ENCODE data around the gene STPG1.

STPG1 gene

DNA sequence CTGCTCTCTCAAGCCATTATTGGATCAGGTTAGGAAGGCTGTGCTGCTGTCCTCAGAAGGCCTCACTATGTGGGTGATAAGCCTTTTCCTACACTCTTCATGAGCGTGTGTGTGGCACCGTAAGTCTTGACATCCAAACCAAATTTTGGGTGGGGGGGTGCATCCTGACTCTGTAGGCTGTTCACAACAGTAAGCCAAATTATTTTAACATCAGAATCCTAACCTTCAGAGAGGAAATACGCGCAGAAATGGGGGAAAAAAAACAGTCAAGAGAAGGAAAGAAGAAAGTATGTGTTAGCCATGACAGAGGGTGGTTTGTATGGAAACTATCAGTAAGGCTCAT is 21.0 kb downstream of the STPG1 start:
- no peak overlapping the region for H3K18ac ChIP-seq (ENCODE audit: low read depth in 1 of 2, low read length in 2 of 2)
- 83% methylated on average over 2 of the region's 4 CpGs for WGBS
- peak overlapping the region; percentile 15 for H2BK120ac ChIP-seq (ENCODE audit: low read depth, low read length)
- no peak overlapping the region for H3K27ac ChIP-seq (ENCODE audit: low read length, poor library complexity, severe bottlenecking)
- peak overlapping the region; percentile 54 for H4K91ac ChIP-seq (ENCODE audit: low read length)
- H3K4ac ChIP-seq (ENCODE audit: low read depth in 1 of 2, low read length in 2 of 2): peak overlapping the region in 1 of 2 experiments; percentile 83
- no peaks in the 10 kb centered on the region for H3K36me3 ChIP-seq (ENCODE audit: control insufficient read depth in 1 of 2, insufficient read depth in 2 of 2, low read depth in 1 of 2, low read length in 2 of 2)
- peak overlapping the region; percentile 38 to 85 for H2BK12ac ChIP-seq (ENCODE audit: low read length in 2 of 2)
- H3K4me2 ChIP-seq (ENCODE audit: low read length, poor library complexity, severe bottlenecking): no peak overlapping the region
- no peak overlapping the region for H2AK5ac ChIP-seq (ENCODE audit: low read length, severe bottlenecking)
- no peak overlapping the region for H3K23ac ChIP-seq (ENCODE audit: low read length in 2 of 2)
- H3K14ac ChIP-seq (ENCODE audit: low read length in 2 of 2): no peak overlapping the region
- H3K79me1 ChIP-seq (replicated peaks; ENCODE audit: low read length, poor library complexity, severe bottlenecking): peaks cover 3% of the 10 kb centered on the region
- no peak overlapping the region for H3K4me3 ChIP-seq (ENCODE audit: insufficient read depth in 1 of 2, low read depth in 1 of 2, low read length in 2 of 2)
- H2BK5ac ChIP-seq (ENCODE audit: low read depth, low read length, poor library complexity, severe bottlenecking): no peak overlapping the region
- no peak overlapping the region for H2AFZ ChIP-seq (ENCODE audit: low read depth, low read length)
- no peak overlapping the region for H2BK15ac ChIP-seq (ENCODE audit: low read depth, poor library complexity, severe bottlenecking)
- H3K27me3 ChIP-seq (ENCODE audit: control insufficient read depth in 1 of 2, insufficient read depth in 1 of 2, low read length in 2 of 2): no peaks in the 10 kb centered on the region
- H3K9me3 ChIP-seq (ENCODE audit: control insufficient read depth, low read length): no peaks in the 10 kb centered on the region
- peak; percentile 36 for DNase-seq
- H3K9ac ChIP-seq (ENCODE audit: low read length): peak overlapping the region; percentile 54
- peak overlapping the region; percentile 81 for H4K8ac ChIP-seq (ENCODE audit: low read length)
- peaks cover 7% of the 10 kb centered on the region for H3K4me1 ChIP-seq (ENCODE audit: control insufficient read depth, insufficient read depth, low read depth, low read length)

- peak; percentile 78 for DNase-seq
- H2BK5ac ChIP-seq (ENCODE audit: low read depth, low read length, poor library complexity, severe bottlenecking): no peak overlapping the region
- WGBS: 38% methylated on average over 9 of the region's 11 CpGs
Observed at GRCh38 chr1:24391882-24392603, 21.5 kb downstream of the STPG1 start.

GRCh38 chr1:24390924-24391782 is 22.4 kb downstream of the STPG1 start:
- H3K14ac ChIP-seq (ENCODE audit: low read length in 2 of 2): no peak overlapping the region
- H4K8ac ChIP-seq (ENCODE audit: low read length): no peak overlapping the region
- H3K4me2 ChIP-seq (ENCODE audit: low read length, poor library complexity, severe bottlenecking): no peak overlapping the region
- no peak overlapping the region for H2BK5ac ChIP-seq (ENCODE audit: low read depth, low read length, poor library complexity, severe bottlenecking)
- no peak overlapping the region for H3K27ac ChIP-seq (ENCODE audit: low read length, poor library complexity, severe bottlenecking)
- peak; percentile 94 for DNase-seq
- no peak overlapping the region for H4K91ac ChIP-seq (ENCODE audit: low read length)
- no peak overlapping the region for H3K4ac ChIP-seq (ENCODE audit: low read depth in 1 of 2, low read length in 2 of 2)
- peak overlapping the region; percentile 83 for H3K9ac ChIP-seq (ENCODE audit: low read length)
- H2AFZ ChIP-seq (ENCODE audit: low read depth, low read length): no peak overlapping the region
- H3K18ac ChIP-seq (ENCODE audit: low read depth in 1 of 2, low read length in 2 of 2): no peak overlapping the region
- H3K4me3 ChIP-seq (ENCODE audit: insufficient read depth in 1 of 2, low read depth in 1 of 2, low read length in 2 of 2): no peak overlapping the region
- no peak overlapping the region for H2AK5ac ChIP-seq (ENCODE audit: low read length, severe bottlenecking)
- no peak overlapping the region for H3K23ac ChIP-seq (ENCODE audit: low read length in 2 of 2)
- H3K27me3 ChIP-seq (ENCODE audit: control insufficient read depth in 1 of 2, insufficient read depth in 1 of 2, low read length in 2 of 2): no peaks in the 10 kb centered on the region
- no peak overlapping the region for H2BK15ac ChIP-seq (ENCODE audit: low read depth, poor library complexity, severe bottlenecking)
- peaks cover 10% of the 10 kb centered on the region for H3K4me1 ChIP-seq (ENCODE audit: control insufficient read depth, insufficient read depth, low read depth, low read length)
- H2BK12ac ChIP-seq (ENCODE audit: low read length in 2 of 2): peak overlapping the region in 1 of 2 experiments; percentile 71
- WGBS: 19% methylated on average over 6 of the region's 12 CpGs
- no peak overlapping the region for H2BK120ac ChIP-seq (ENCODE audit: low read depth, low read length)
- H3K79me1 ChIP-seq (replicated peaks; ENCODE audit: low read length, poor library complexity, severe bottlenecking): peaks cover 3% of the 10 kb centered on the region
- peaks cover 0 to 3% of the 10 kb centered on the region in 2 experiments for H3K36me3 ChIP-seq (ENCODE audit: control insufficient read depth in 1 of 2, insufficient read depth in 2 of 2, low read depth in 1 of 2, low read length in 2 of 2)
- no peaks in the 10 kb centered on the region for H3K9me3 ChIP-seq (ENCODE audit: control insufficient read depth, low read length)

More at GRCh38 chr1:24391882-24392603, 21.5 kb downstream of the STPG1 start:
- Histone ChIP-seq H4K8ac (ENCODE audit: low read length) (peak overlapping the region; percentile 81), H3K36me3 (ENCODE audit: control insufficient read depth in 1 of 2, insufficient read depth in 2 of 2, low read depth in 1 of 2, low read length in 2 of 2) (peaks cover 0 to under 1% of the 10 kb centered on the region in 2 experiments), H3K4me2 (ENCODE audit: low read length, poor library complexity, severe bottlenecking) (no peak overlapping the region), H3K18ac (ENCODE audit: low read depth in 1 of 2, low read length in 2 of 2) (peak overlapping the region in 1 of 2 experiments; percentile 54), H2BK12ac (ENCODE audit: low read length in 2 of 2) (peak overlapping the region; percentile 38 to 85), H2AFZ (ENCODE audit: low read depth, low read length) (peak overlapping the region; percentile 1), H3K27me3 (ENCODE audit: control insufficient read depth in 1 of 2, insufficient read depth in 1 of 2, low read length in 2 of 2) (no peaks in the 10 kb centered on the region), H3K4me1 (ENCODE audit: control insufficient read depth, insufficient read depth, low read depth, low read length) (peaks cover 10% of the 10 kb centered on the region), H3K9ac (ENCODE audit: low read length) (peak overlapping the region; percentile 83), H4K91ac (ENCODE audit: low read length) (peak overlapping the region; percentile 54), H2BK15ac (ENCODE audit: low read depth, poor library complexity, severe bottlenecking) (no peak overlapping the region), H3K79me1 (replicated peaks; ENCODE audit: low read length, poor library complexity, severe bottlenecking) (peaks cover 3% of the 10 kb centered on the region), H3K4me3 (ENCODE audit: insufficient read depth in 1 of 2, low read depth in 1 of 2, low read length in 2 of 2) (no peak overlapping the region), H3K9me3 (ENCODE audit: control insufficient read depth, low read length) (no peaks in the 10 kb centered on the region), H3K14ac (ENCODE audit: low read length in 2 of 2) (no peak overlapping the region), H3K4ac (ENCODE audit: low read depth in 1 of 2, low read length in 2 of 2) (peak overlapping the region in 1 of 2 experiments; percentile 83), H2AK5ac (ENCODE audit: low read length, severe bottlenecking) (peak overlapping the region; percentile 18), H3K23ac (ENCODE audit: low read length in 2 of 2) (no peak overlapping the region), H3K27ac (ENCODE audit: low read length, poor library complexity, severe bottlenecking) (no peak overlapping the region), H2BK120ac (ENCODE audit: low read depth, low read length) (peak overlapping the region; percentile 15)

DNA sequence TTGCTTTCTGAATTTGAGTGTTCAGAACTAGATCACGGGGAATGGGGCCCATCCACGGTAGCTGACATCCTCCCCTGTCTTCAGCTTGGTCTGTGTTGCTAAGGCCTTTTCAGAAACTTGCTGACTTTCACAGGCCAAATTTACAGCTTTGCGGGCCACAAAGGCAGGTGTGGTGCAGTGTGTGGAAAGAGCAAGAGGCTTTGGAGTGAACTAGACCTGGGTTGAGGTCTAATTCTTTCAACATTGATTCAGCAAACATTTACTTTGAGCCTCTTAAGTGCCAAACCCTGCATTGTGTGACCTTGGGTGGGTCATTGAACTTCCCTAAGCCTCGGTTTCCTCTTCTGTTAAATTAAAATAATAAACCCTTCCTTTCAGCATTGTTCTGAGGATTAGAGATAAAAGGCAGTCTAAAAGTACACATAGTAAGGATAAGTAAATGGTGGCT is 24.3 kb downstream of the STPG1 start:
- Histone ChIP-seq H2AFZ (ENCODE audit: low read depth, low read length) (no peak overlapping the region), H3K4me3 (ENCODE audit: insufficient read depth in 1 of 2, low read depth in 1 of 2, low read length in 2 of 2) (no peak overlapping the region), H3K4ac (ENCODE audit: low read depth in 1 of 2, low read length in 2 of 2) (no peak overlapping the region), H3K9ac (ENCODE audit: low read length) (peak overlapping the region; percentile 16), H4K8ac (ENCODE audit: low read length) (no peak overlapping the region), H2BK15ac (ENCODE audit: low read depth, poor library complexity, severe bottlenecking) (no peak overlapping the region), H3K27ac (ENCODE audit: low read length, poor library complexity, severe bottlenecking) (no peak overlapping the region), H2BK120ac (ENCODE audit: low read depth, low read length) (no peak overlapping the region), H3K4me2 (ENCODE audit: low read length, poor library complexity, severe bottlenecking) (no peak overlapping the region), H3K4me1 (ENCODE audit: control insufficient read depth, insufficient read depth, low read depth, low read length) (peaks cover 17% of the 10 kb centered on the region), H3K14ac (ENCODE audit: low read length in 2 of 2) (no peak overlapping the region), H3K79me1 (replicated peaks; ENCODE audit: low read length, poor library complexity, severe bottlenecking) (peaks cover 3% of the 10 kb centered on the region), H3K36me3 (ENCODE audit: control insufficient read depth in 1 of 2, insufficient read depth in 2 of 2, low read depth in 1 of 2, low read length in 2 of 2) (peaks cover 0 to 3% of the 10 kb centered on the region in 2 experiments), H3K23ac (ENCODE audit: low read length in 2 of 2) (no peak overlapping the region), H3K9me3 (ENCODE audit: control insufficient read depth, low read length) (no peaks in the 10 kb centered on the region), H4K91ac (ENCODE audit: low read length) (no peak overlapping the region), H2BK5ac (ENCODE audit: low read depth, low read length, poor library complexity, severe bottlenecking) (no peak overlapping the region), H3K27me3 (ENCODE audit: control insufficient read depth in 1 of 2, insufficient read depth in 1 of 2, low read length in 2 of 2) (no peaks in the 10 kb centered on the region), H2AK5ac (ENCODE audit: low read length, severe bottlenecking) (no peak overlapping the region), H2BK12ac (ENCODE audit: low read length in 2 of 2) (no peak overlapping the region), H3K18ac (ENCODE audit: low read depth in 1 of 2, low read length in 2 of 2) (no peak overlapping the region)
- no peak for DNase-seq
- WGBS: 94% methylated on average over 2 of the region's 4 CpGs
